Right lobe of liver (tissue), 6 donors: ENCODE results near the gene PCDHA1. TPM values are rescaled to one million over a fixed set of nuclear protein-coding genes. Genes with fewer than 3 reads are reported as not detected.

Experiments
- ATAC-seq, 4 donors: fragments of 200-7000 bp; cut with Tn5 transposase; one replicate each; pipeline ENCODE4 v1.9.1; 2020; ENCODE audit warnings: mild to moderate bottlenecking in 4 of 4, moderate library complexity in 4 of 4
- DNase-seq, 3 donors: peaks; one replicate each; pipeline ENCODE4 v3.0.0-alpha.2; 2020
- H3K27ac ChIP-seq, 3 donors: fragments of 200-600 bp; one replicate each; pipeline ENCODE4 v1.8.0; 2022
- H3K27me3 ChIP-seq, 2 donors: fragments of 200-600 bp; one replicate each; pipeline ENCODE4 v1.8.0; 2022
- H3K36me3 ChIP-seq, 4 donors: fragments of 200-600 bp; sonication (generic) in 1 of 4; one replicate each; pipeline versions ENCODE4 v1.5.1 to v1.8.0; 2017 to 2022; ENCODE audit warnings: control low read depth in 1 of 4
- H3K4me1 ChIP-seq, 4 donors: fragments of 200-600 bp; sonication (generic) in 1 of 4; one replicate each; pipeline versions ENCODE4 v1.5.1 to v1.8.0; 2017 to 2022; ENCODE audit warnings: control low read depth in 1 of 4
- H3K4me3 ChIP-seq, 3 donors: fragments of 200-600 bp; one replicate each; pipeline ENCODE4 v1.8.0; 2022
- H3K9me3 ChIP-seq, 4 donors: fragments of 200-600 bp; sonication (generic) in 1 of 4; one replicate each; pipeline versions ENCODE4 v1.5.1 to v1.8.0; 2017 to 2022; ENCODE audit warnings: control low read depth in 1 of 4
- CTCF ChIP-seq, 4 donors: fragments of 200-600 bp in 3 of 4; fragments of 450-650 bp in 1 of 4; IDR thresholded peaks; one replicate each; pipeline versions ENCODE4 v1.5.1 to v1.8.0; 2016 to 2022; ENCODE audit warnings: antibody characterized with exemption in 4 of 4, mild to moderate bottlenecking in 2 of 4
- POLR2A ChIP-seq: fragments of 450-650 bp; IDR thresholded peaks from one replicate; pipeline ENCODE4 v1.6.1; 2017; ENCODE audit warnings: antibody characterized with exemption, mild to moderate bottlenecking
- WGBS: methylation state at CpG from one replicate; pipeline ENCODE4 v1.1.6; 2018; ENCODE audit warnings: low coverage, low lambda C conversion rate; ENCODE audit not compliant: insufficient coverage; ENCODE audit errors: missing lambda C conversion rate; 5-methylcytosine and 5-hydroxymethylcytosine counted together
- intact Hi-C, 2 donors: fragments of 100-400 bp; cut with DNase I; formaldehyde crosslinking; loops; one replicate each; pipeline versions ENCODE4 v1.11.2 to v1.14.1; 2022
- total RNA-seq, 6 experiments: library from RNA; depleted of rRNA in 2 of 6; stranded (reverse); fragments of >200 nt in 2 of 6; fragmentation: NEBNext Ultra II Directional in 3 of 6; extraction: Animal tissue kit (Norgen Biotek cat#: 25700) in 3 of 6; gene quantifications; one replicate each; pipeline versions ENCODE4 v1.1.0 to v1.2.4, GENCODE V29; 2016 to 2023
- donor health status: DM: no; HTN: yes; CAD: no.
- donor health status: DM: no; HTN: no; CAD: no.
- donor health status: DM: no; HTN: no; CAD: no.
- donor health status: DM: no; HTN: yes; CAD: no.
- donor health status: DM: no; HTN: yes; CAD: no.

The PCDHA1 gene
- total RNA-seq, 6 experiments from 2014 or later, result not detected

- TF ChIP-seq CTCF (IDR thresholded peaks at IDR 0.05), result peak; percentile 62 to 83 (median 70)
- peak; percentile 79 for TF ChIP-seq POLR2A
- H3K27ac ChIP-seq, result peak overlapping the region in 1 of 3 donors; percentile 12
- H3K9me3 ChIP-seq, result no peaks in the 10 kb centered on the region
- intact Hi-C loops, result loop anchor here in 1 of 2 donors (10.0 kb wide), 1 partner anchor 156 kb away; the partner anchor contains the start of gene PCDHA13
- 1% methylated on average over 25 of the region's 25 CpGs for WGBS
- peaks cover 7 to 11% of the 10 kb centered on the region in 2 donors for H3K27me3 ChIP-seq
- H3K4me3 ChIP-seq, result peak overlapping the region; percentile 0 to 36 (median 29)
- no peaks in the 10 kb centered on the region for H3K36me3 ChIP-seq
- DNase-seq (peak; percentile 85 to 91 (median 89)), ATAC-seq (peak; percentile 98 to 99 (median 99))
- H3K4me1 ChIP-seq, result no peaks in the 10 kb centered on the region
These were observed 255.0 kb downstream of the PCDHA1 start for GRCh38 chr5:141040771-141041426.

GRCh38 chr5:141041427-141041785 is 255.5 kb downstream of the PCDHA1 start:
- Histone ChIP-seq H3K4me3 (no peak overlapping the region), H3K4me1 (no peaks in the 10 kb centered on the region), H3K27me3 (peaks cover 7 to 11% of the 10 kb centered on the region in 2 donors), H3K36me3 (no peaks in the 10 kb centered on the region), H3K9me3 (no peaks in the 10 kb centered on the region), H3K27ac (no peak overlapping the region)
- ATAC-seq (no peak), DNase-seq (no peak)
- no peak for TF ChIP-seq POLR2A
- TF ChIP-seq CTCF (IDR thresholded peaks at IDR 0.05), result no peak
- WGBS, result 20% methylated on average over 4 of the region's 4 CpGs
- intact Hi-C loops, result loop anchor here in 1 of 2 donors (10.0 kb wide), 1 partner anchor 157 kb away; the partner anchor contains the start of gene PCDHA13

- no peak for TF ChIP-seq CTCF (IDR thresholded peaks at IDR 0.05)
- no peak for TF ChIP-seq POLR2A
- intact Hi-C loops, result loop anchor here in 1 of 2 donors (10.0 kb wide), 1 partner anchor 158 kb away; the partner anchor contains the start of gene PCDHA13
- Histone ChIP-seq H3K4me1 (no peaks in the 10 kb centered on the region), H3K27me3 (peaks cover 7 to 11% of the 10 kb centered on the region in 2 donors), H3K36me3 (no peaks in the 10 kb centered on the region), H3K27ac (no peak overlapping the region), H3K9me3 (no peaks in the 10 kb centered on the region), H3K4me3 (no peak overlapping the region)
- DNase-seq (no peak), ATAC-seq (no peak)
- 30% methylated on average over 1 of the region's 1 CpG for WGBS
These were observed 256.6 kb downstream of the PCDHA1 start for GRCh38 chr5:141042555-141042954.

GRCh38 chr5:141050622-141051520 is 264.9 kb downstream of the PCDHA1 start, which contains the start of gene PCDHB1:
PCDHB1 (plus strand) TSS chr5:141051374; CDS start chr5:141051471, 97 bp downstream.
- H3K27me3 ChIP-seq, result no peaks in the 10 kb centered on the region
- H3K36me3 ChIP-seq, result no peaks in the 10 kb centered on the region
- H3K4me1 ChIP-seq, result no peaks in the 10 kb centered on the region
- ATAC-seq (peak; percentile 72 to 85 (median 82)), DNase-seq (no peak)
- H3K27ac ChIP-seq, result no peak within 1 kb of the TSS
- H3K4me3 ChIP-seq, result peak within 1 kb of the TSS; percentile 22 to 61 (median 60)
- H3K9me3 ChIP-seq, result no peaks in the 10 kb centered on the region
- 15% methylated on average over 20 of the region's 20 CpGs for WGBS
- TF ChIP-seq CTCF (IDR thresholded peaks at IDR 0.05) (no peak), POLR2A (no peak)
- intact Hi-C loops, result no loop called here
